Sigmoid colon (tissue), 4 donors: ENCODE measurements around the gene FTCD.

Experiments used
- EP300 ChIP-seq, 4 donors: sonication (generic); formaldehyde crosslinking; IDR thresholded peaks; one replicate each; pipeline ENCODE4 v1.6.1; 2017; ENCODE audit warnings: antibody characterized with exemption in 4 of 4
- POLR2A ChIP-seq, 2 donors: fragments of 450-650 bp; IDR thresholded peaks; one replicate each; pipeline ENCODE4 v1.6.1; 2016; ENCODE audit warnings: antibody characterized with exemption in 2 of 2, mild to moderate bottlenecking in 2 of 2, moderate library complexity in 2 of 2
- POLR2AphosphoS5 ChIP-seq, 4 donors: sonication (generic); formaldehyde crosslinking; IDR thresholded peaks; one replicate each; pipeline ENCODE4 v1.6.1; 2017; ENCODE audit warnings: antibody characterized with exemption in 4 of 4
- TF ChIP-seq, protein P1 (sequence below), 4 experiments: fragments of 450-650 bp in 3 of 4; fragments of 200-600 bp in 1 of 4; IDR thresholded peaks; one replicate each; pipeline ENCODE4 v1.5.1; 2016 to 2019; ENCODE audit warnings: antibody characterized with exemption in 4 of 4, mild to moderate bottlenecking in 3 of 4, moderate library complexity in 2 of 4

DNA sequence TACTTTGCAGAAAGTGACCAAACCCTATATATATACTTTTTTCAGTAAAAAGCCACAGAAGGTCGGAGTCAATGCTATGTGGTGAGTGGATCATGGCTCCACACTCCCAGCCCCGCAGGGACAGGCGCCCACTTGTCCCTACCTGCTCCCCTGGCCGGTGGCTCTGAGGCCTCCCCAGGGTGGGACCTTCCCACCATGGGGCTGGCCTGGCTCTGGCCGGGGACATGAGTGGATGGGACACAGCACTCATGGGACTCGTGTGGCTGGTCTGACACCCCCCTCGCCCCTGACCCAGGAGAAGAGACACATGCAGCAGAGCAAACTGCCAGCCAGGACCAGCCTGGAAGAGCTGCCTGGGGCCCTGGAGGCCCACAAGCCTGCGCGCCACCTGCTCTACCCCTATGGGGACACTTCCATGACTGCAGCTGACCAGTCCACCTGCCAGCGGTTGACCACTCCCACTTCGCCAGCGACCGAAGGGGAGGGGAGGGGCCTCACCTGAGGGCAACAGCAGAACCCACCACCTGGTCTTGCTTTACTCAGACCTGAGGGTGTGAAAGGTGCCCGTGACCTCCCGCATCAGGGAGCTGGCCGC lies 26.7 kb upstream of the FTCD start:
- TF ChIP-seq, protein P1, sequence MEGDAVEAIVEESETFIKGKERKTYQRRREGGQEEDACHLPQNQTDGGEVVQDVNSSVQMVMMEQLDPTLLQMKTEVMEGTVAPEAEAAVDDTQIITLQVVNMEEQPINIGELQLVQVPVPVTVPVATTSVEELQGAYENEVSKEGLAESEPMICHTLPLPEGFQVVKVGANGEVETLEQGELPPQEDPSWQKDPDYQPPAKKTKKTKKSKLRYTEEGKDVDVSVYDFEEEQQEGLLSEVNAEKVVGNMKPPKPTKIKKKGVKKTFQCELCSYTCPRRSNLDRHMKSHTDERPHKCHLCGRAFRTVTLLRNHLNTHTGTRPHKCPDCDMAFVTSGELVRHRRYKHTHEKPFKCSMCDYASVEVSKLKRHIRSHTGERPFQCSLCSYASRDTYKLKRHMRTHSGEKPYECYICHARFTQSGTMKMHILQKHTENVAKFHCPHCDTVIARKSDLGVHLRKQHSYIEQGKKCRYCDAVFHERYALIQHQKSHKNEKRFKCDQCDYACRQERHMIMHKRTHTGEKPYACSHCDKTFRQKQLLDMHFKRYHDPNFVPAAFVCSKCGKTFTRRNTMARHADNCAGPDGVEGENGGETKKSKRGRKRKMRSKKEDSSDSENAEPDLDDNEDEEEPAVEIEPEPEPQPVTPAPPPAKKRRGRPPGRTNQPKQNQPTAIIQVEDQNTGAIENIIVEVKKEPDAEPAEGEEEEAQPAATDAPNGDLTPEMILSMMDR (IDR thresholded peaks at IDR 0.05), result no peak
- TF ChIP-seq POLR2A (IDR thresholded peaks at IDR 0.05) (no peak), EP300 (IDR thresholded peaks at IDR 0.05) (no peak), POLR2AphosphoS5 (IDR thresholded peaks at IDR 0.05) (no peak)
